HL-60/S4 (cell line): ENCODE data around the gene ARHGAP8.
"Not testable (repeated sequence)": the region's sequence is repeated elsewhere in the genome, so short reads cannot be mapped to it uniquely, and the experiment has no call there.

Source experiments
- in situ Hi-C: fragments of 300-500 bp; cut with MboI; formaldehyde crosslinking; loops from 2 replicates; pipeline ENCODE4 v1.14.3; 2022; ENCODE audit warnings: low sequenced_read_pairs

The ARHGAP8 gene

GRCh38 chr22:44848296-44848741, 95.9 kb downstream of the ARHGAP8 start:
- in situ Hi-C loops = no loop called here

DNA sequence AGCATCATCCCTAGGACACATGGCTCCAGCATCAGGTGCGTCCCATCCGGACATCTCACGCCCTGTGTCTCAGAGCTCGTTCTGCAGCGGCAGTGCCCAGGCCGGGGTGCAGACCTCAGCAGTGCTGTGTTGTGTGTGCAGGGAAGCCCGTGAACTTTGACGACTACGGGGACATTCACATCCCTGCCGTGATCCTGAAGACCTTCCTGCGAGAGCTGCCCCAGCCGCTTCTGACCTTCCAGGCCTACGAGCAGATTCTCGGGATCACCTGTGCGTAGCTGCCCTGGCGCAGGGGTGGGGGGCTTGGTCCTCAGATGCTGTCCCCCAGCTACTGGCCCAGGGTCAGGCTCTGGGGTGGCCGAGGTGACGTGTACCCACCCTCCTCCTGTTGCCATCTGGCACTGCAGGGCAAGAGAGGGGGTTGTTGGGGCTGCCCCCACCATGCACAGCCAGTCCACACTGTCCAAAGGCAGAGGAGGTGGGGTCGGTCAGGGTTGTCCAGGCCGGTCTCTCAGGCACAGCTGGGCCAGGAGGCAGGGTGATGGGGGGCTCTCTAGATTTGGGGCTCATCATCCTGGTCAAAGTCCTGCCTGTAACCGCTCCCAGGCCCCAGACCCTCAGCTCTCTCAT, 96.5 kb downstream of the ARHGAP8 start:
- in situ Hi-C loops = no loop called here

DNA sequence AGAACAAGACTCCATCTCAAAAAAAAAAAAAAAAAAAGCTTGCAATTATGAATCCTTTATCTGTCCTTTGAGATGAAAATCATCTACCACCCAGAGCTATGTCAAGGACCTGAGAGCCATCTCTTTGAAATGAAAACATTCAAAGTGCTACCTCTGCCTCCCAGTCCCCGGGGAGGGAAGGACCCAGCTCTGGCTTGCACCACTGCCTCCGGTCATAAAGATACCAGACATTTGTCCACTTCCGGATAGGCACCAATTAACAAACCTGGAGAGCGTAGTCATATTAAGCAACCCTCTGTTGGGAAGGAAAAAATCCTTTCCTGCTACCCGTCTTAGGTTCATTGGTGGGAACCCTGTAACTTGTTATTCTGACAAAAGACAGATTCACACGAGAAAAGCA, 98.6 kb downstream of the ARHGAP8 start:
- in situ Hi-C loops = no loop called here

DNA sequence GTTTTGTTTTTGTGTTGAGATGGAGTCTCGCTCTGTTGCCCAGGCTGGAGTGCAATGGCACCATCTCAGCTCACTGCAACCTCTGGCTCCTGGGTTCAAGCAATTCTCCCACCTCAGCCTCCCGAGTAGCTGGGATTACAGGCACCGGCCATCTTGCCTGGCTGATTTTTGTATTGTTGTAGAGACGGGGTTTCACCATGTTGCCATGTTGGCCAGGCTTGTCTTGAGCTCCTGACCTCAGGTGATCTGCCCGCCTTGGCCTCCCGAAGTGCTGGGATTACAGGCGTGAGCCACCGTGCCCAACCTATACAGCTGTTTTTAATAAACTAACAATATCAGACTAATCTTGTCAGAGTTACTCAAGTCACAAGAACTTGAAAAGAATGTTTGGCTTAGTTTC, 102.3 kb downstream of the ARHGAP8 start:
- in situ Hi-C loops = not testable (repeated sequence)

DNA sequence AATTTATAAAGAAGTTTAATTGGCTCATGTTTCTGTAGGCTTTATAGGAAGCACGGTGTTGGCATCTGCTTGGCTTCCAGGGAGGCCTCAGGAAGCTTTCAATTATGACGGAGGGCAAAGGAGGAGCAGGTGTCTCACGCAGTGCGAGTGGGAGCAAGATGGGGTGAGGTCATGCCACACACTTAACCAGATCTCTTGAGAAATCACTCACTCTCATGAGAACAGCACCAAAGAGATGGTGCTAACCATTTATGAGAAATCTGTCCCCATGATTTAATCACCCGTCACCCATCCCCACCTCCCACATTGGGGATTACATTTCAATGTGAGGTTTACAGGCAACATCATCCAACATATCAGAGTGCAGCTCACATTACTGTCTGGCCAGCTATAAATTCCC, 103.5 kb downstream of the ARHGAP8 start:
- in situ Hi-C loops = no loop called here

GRCh38 chr22:44858819-44859218, 106.4 kb downstream of the ARHGAP8 start:
- in situ Hi-C loops = not testable (repeated sequence)

GRCh38 chr22:44859641-44860040, 107.3 kb downstream of the ARHGAP8 start:
- in situ Hi-C loops = no loop called here

DNA sequence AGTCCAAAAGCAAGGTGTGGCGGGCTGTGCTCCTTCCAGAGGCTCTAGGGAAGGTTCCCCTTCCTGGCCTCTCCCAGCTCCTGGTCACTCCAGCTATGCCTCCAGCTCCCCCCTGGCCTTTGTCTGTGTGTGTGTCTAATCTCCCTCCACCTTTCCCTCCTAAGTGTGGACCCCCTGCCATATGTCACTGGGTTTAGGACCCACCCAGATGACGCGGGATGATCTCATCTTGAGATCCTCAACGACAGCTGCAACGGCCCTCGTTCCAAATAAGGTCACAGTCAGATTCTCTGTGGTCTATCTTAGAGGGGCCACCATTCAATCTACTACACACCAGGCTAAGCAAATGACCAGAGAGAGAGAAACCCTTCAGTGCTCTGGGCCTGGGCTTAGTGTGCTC, 107.9 kb downstream of the ARHGAP8 start:
- in situ Hi-C loops = no loop called here

GRCh38 chr22:44861245-44861644, 108.9 kb downstream of the ARHGAP8 start:
- in situ Hi-C loops = no loop called here

DNA sequence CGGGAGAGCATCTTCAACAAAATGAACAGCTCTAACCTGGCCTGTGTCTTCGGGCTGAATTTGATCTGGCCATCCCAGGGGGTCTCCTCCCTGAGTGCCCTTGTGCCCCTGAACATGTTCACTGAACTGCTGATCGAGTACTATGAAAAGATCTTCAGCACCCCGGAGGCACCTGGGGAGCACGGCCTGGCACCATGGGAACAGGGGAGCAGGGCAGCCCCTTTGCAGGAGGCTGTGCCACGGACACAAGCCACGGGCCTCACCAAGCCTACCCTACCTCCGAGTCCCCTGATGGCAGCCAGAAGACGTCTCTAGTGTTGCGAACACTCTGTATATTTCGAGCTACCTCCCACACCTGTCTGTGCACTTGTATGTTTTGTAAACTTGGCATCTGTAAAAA, 109.9 kb downstream of the ARHGAP8 start:
- in situ Hi-C loops = no loop called here

DNA sequence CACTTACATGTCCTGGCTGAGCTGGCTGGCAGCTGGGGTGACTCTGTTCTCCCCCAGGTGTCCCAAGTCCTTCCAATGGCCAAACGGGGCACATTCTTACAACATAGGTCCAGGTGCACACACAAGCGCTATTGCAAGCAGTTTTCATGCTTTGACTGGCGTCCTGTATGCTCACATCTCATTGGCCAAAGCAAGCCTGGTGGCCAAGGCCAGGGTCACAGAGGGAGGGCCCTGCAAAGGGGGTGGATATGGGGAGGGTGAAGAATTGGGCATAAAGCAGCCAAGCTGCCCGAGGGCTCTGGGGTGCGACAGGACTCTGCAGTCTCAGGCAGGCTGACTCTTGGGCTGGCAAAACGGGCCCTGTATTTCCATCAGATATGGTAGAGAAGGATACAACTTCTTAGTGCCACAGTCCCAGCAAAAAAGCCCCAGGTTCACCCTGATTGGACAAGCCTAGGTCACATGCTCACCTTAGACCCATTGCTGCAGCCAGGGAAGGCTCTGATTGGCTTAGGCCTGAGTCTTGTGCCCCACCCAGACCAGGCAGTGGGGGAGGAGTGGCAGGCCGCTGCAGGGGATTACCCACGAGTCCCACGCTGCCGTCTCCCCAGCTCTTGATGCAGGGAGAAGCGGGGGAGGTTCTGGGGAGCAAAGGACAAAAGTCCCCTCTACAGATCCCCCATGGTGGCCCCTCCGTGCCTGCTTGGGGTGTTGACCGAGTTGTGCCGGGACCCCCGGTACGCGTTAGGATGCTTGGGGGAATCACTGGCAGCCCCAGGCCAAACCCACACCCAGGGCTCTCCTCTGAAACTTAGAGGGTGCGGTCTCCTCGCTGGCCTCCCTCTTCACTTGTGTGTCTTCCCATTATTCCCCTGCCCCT, 110.8 kb downstream of the ARHGAP8 start:
- in situ Hi-C loops = no loop called here

GRCh38 chr22:44865193-44866057, 113.0 kb downstream of the ARHGAP8 start:
- in situ Hi-C loops = no loop called here

GRCh38 chr22:44869196-44869595, 116.8 kb downstream of the ARHGAP8 start:
- in situ Hi-C loops = no loop called here

DNA sequence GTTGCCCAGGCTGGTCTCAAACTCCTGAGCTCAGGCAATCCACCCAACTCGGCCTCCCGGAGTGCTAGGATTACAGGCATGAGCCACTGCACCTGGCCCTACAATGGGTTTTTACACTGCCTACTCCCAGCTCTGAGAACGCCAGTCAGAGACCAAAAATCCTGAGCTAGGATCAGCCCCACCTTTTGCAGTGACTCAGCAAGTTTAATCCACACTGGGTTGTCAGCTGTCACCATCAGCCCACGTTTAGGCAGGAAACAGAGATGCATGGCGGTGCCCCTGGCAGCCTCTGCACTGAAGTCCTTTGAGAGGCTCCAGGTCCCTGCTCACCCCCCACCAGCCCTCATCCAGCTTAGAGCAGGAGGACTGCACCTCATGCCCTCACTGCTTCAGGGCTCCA, 117.6 kb downstream of the ARHGAP8 start:
- in situ Hi-C loops = no loop called here

DNA sequence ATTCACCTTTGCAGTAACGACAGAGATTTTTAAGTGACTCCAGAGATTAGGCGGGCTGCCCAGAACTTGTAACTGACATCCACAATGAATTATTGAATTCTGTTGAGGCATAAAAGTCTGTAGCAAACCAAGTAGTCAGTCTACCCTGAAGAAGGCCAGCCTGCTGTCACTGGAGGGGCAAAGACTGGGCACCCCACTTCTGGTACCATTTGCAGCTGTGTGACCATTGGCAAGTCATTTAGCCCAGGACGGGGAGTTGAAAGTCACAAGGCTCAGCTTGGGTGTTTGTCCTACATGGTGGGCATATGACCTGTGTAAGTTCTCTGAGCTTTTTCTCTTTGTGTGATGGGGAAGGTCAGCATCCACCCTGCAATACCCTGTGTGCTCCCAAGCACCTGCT, 119.4 kb downstream of the ARHGAP8 start:
- in situ Hi-C loops = no loop called here

- in situ Hi-C loops = no loop called here
Measured at GRCh38 chr22:44876921-44877320, 124.5 kb downstream of the ARHGAP8 start.

- in situ Hi-C loops = no loop called here
Measured at GRCh38 chr22:44878483-44879300, 126.3 kb downstream of the ARHGAP8 start.

GRCh38 chr22:44879301-44879680, 126.9 kb downstream of the ARHGAP8 start:
- in situ Hi-C loops = no loop called here

GRCh38 chr22:44880610-44881290, 128.4 kb downstream of the ARHGAP8 start:
- in situ Hi-C loops = no loop called here

DNA sequence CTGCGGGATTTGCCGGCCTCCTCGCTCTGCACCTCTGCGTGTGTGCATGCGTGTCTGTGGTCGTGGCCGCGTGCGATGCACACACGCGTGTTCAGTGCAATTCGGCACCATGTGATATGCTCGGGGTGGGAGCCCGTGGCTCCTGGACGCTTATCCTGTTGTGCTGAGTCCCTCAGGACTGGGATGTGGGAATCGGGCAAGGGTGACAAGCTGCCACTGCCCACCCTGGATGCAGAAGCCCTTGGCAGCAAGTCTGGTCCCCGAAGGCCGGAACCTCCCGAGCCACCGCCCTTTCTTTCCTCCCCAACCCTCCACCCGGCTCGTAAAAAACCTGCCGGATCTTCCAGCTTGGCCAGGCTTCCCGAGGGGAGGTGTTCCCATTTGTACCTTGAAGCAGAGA, 129.2 kb downstream of the ARHGAP8 start:
- in situ Hi-C loops = no loop called here
